ENCODE results near the gene CFAP69.

The CFAP69 gene

DNA sequence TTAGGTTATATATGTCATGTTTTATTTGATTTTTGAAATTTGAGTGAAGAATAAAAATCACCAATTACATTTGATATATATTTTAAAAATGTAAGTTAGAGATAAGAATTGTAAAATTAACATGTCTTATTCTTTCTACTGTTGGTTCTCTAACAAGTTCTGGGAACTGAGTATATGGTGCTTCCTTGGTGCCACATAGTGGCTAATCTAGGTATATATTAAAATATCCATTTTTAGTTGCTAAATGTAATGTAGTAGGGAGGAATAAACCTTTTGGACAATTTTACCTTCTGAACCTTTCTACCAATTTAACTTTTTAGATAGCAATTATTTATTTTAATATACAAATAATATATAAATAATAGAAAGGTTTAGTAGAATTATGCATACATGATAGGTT, 17.5 kb downstream of the CFAP69 start:
- H3K4me3 ChIP-seq (ENCODE audit: control insufficient read depth, low read depth, low read length), result no peak overlapping the region
- DNase-seq (ENCODE audit: low read depth), result no peak
- TF ChIP-seq, protein P1, sequence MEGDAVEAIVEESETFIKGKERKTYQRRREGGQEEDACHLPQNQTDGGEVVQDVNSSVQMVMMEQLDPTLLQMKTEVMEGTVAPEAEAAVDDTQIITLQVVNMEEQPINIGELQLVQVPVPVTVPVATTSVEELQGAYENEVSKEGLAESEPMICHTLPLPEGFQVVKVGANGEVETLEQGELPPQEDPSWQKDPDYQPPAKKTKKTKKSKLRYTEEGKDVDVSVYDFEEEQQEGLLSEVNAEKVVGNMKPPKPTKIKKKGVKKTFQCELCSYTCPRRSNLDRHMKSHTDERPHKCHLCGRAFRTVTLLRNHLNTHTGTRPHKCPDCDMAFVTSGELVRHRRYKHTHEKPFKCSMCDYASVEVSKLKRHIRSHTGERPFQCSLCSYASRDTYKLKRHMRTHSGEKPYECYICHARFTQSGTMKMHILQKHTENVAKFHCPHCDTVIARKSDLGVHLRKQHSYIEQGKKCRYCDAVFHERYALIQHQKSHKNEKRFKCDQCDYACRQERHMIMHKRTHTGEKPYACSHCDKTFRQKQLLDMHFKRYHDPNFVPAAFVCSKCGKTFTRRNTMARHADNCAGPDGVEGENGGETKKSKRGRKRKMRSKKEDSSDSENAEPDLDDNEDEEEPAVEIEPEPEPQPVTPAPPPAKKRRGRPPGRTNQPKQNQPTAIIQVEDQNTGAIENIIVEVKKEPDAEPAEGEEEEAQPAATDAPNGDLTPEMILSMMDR (IDR thresholded peaks at IDR 0.05; ENCODE audit: control insufficient read depth, insufficient read depth, low read depth, low read length, missing control alignments), result peak; percentile 40

DNA sequence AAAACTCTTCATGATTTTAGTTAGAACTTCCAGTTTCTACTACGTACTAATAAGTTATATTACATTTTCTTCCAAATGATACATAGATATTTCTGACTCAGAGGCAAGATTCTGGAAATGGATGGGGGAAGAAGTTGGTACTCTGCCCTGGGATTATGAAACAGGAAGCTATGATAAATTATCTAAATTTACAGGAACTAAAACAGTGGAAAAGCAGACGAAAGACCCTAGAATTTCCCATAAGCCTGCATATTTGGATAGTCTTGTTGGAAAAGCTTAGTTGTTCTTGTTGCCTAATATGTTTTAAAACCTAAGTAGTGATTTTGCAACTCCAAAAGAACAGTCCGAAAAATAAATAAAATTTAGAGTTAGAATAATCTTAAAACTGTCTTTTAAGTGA, 21.8 kb downstream of the CFAP69 start:
- no peak overlapping the region for H3K4me3 ChIP-seq (ENCODE audit: control insufficient read depth, low read depth, low read length)
- no peak for DNase-seq (ENCODE audit: low read depth)
- TF ChIP-seq, protein P1 (IDR thresholded peaks at IDR 0.05; ENCODE audit: control insufficient read depth, insufficient read depth, low read depth, low read length, missing control alignments), result no peak

DNA sequence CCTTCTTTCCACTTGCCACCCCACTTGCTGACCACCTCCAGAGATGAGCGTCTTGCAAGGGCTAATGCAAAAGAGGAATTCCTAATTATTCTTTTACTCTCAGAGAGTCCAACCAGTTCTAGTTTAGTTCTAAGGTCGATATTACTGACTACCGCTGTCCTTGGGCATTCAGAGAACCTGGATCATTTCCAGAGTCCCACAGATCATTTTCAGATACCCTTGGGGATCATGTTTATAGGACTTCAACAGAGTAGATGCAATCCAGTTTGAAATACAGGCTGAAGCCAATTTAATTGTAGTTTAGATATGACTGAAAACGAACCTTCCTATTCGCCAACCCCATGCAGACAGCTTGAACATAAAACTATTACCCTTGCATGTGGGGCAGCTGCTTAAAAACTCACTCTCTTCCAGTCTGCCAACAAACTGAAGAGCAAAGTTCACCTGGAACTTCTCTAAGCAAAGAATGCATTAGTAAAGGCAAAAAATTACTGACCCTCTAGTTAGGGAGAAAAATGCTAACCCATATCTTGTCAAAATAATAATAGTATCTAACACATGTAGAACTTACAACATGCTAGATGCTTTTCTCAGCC, 22.4 kb downstream of the CFAP69 start:
- TF ChIP-seq, protein P1 (IDR thresholded peaks at IDR 0.05; ENCODE audit: control insufficient read depth, insufficient read depth, low read depth, low read length, missing control alignments), result no peak
- no peak for DNase-seq (ENCODE audit: low read depth)
- H3K4me3 ChIP-seq (ENCODE audit: control insufficient read depth, low read depth, low read length), result no peak overlapping the region

DNA sequence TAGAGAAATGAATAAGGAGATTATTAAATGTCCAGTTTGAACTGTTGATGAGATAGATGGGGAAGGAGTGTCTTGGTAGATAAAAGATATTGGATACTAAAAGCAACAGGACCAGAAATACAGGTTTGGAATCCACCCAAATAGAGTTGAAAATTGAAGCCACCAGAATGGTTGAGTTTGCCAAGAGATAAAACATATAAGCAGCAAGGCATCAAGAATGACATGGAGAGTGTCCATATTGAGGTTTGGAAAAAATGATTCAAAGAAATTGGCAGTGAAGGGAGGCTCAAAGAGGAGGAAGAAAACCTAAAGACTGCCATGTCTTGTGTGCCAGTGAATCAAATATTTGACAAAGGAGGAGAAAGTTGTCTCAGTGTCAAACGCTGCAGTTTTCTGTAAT, 24.2 kb downstream of the CFAP69 start:
- no peak for DNase-seq (ENCODE audit: low read depth)
- TF ChIP-seq, protein P1 (IDR thresholded peaks at IDR 0.05; ENCODE audit: control insufficient read depth, insufficient read depth, low read depth, low read length, missing control alignments), result no peak
- H3K4me3 ChIP-seq (ENCODE audit: control insufficient read depth, low read depth, low read length), result no peak overlapping the region

DNA sequence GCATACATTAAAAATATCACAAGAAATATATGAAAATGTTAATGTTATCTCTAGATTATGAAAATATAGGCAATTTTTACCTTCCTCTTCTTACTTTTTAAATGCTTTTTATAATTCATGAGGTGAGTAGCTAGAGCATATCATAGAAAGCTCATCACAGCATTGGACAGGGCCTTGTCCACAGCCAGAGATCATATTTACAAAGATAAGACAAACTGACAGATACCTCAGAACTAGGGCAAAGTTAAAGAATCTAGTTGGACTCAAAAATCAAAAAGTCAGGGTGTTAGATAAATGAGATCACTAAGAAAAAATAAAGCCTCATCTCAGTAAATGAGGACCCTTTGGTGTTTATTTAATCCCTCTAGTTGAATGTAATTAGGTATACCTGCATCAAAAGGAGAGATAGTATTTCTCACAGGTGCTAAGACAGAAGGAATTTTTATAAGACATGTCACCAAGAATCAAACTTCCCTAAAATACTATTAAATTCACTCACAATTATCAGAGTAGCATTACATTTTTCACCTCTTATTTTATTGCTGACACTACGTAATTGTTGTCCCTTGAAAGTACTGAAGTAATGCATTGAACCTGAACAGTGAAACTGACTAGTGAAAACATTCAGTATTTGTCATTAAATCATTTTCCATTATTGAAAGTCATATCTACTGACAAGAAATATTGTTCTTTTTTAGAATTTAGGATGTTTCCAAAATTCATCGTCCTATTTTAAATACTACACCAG, 25.6 kb downstream of the CFAP69 start:
- H3K4me3 ChIP-seq (ENCODE audit: control insufficient read depth, low read depth, low read length), result no peak overlapping the region
- TF ChIP-seq, protein P1 (IDR thresholded peaks at IDR 0.05; ENCODE audit: control insufficient read depth, insufficient read depth, low read depth, low read length, missing control alignments), result no peak
- no peak for DNase-seq (ENCODE audit: low read depth)

DNA sequence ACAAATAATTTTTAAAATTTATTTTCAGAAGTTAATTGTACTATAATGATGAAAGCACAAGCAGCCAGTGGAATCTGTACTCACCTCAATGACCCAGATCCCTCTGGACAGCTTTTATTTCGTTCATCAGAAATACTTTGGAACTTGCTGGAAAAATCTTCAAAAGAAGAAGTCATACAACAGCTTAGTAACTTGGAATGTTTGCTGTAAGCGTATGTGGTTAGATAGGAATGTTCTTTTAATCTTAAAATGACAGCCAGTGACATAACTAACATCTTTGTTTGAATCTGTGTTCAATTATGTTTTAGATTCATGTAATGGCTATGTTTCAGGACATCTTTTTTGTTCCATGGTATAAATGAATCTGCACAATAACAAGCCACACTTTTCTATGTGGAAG, 26.8 kb downstream of the CFAP69 start:
- H3K4me3 ChIP-seq (ENCODE audit: control insufficient read depth, low read depth, low read length), result no peak overlapping the region
- DNase-seq (ENCODE audit: low read depth), result peak; percentile 50
- TF ChIP-seq, protein P1 (IDR thresholded peaks at IDR 0.05; ENCODE audit: control insufficient read depth, insufficient read depth, low read depth, low read length, missing control alignments), result no peak

Data from AG09309 (cell line).